Fibroblast of villous mesenchyme (primary cell): ENCODE measurements around the gene SRSF12. TPM values are rescaled to one million over a fixed set of nuclear protein-coding genes. Genes with fewer than 3 reads are reported as not detected.
"Not testable (repeated sequence)": the region's sequence is repeated elsewhere in the genome, so short reads cannot be mapped to it uniquely, and the experiment has no call there.

Source experiments
- DNase-seq: peaks from one replicate; pipeline ENCODE4 v3.0.0-alpha.2; 2010; ENCODE audit warnings: low read depth
- H3K4me3 ChIP-seq: 2 replicates; pipeline ENCODE4 v1.5.1; 2011; ENCODE audit warnings: low read depth, mild to moderate bottlenecking, low read length
- CTCF ChIP-seq: IDR thresholded peaks from 2 replicates; pipeline ENCODE4 v1.5.1; 2012; ENCODE audit warnings: low read depth, mild to moderate bottlenecking, low read length; ENCODE audit not compliant: insufficient read depth
- total RNA-seq: library from RNA; depleted of rRNA; stranded (reverse); fragments of >200 nt; gene quantifications from 2 replicates; pipeline ENCODE4 v1.2.3, GENCODE V29; 2012

Gene SRSF12
- total RNA-seq, 1 donor: 0.86 TPM

GRCh38 chr6:89071036-89071435, 46.8 kb downstream of the SRSF12 start:
- H3K4me3 ChIP-seq: no peak overlapping the region
- DNase-seq: no peak
- TF ChIP-seq CTCF: no peak

DNA sequence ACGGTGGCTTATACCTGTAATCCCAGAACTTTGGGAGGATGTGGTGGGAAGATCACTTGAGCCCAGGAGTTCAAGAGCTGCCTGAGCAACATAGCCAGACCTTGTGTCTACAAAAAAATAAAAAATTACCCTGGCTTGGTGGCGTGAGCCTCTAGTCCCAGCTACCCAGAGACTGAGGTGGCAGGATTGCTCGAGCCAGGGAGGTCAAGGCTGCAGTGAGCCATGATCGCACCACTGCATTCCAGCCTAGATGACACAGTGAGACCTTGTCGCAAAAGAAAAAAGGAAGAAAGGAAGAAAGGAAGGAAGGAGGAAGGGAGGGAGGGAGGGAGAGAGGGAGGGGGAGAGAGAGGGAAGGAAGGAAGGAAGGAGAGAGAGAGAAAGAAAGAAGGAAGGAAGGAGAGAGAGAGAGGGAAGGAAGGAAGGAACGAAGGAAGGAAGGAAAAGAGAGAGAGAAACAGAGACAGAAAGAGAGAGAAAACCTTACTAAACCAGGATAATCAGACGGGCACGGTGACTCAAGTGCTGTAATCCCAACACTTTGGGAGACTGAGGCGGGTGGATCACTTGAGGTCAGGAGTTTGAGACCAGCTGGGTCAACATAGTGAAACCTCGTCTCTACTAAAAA, 48.2 kb downstream of the SRSF12 start:
- no peak for TF ChIP-seq CTCF
- no peak overlapping the region for H3K4me3 ChIP-seq
- no peak for DNase-seq

- no peak for TF ChIP-seq CTCF
- DNase-seq: no peak
- H3K4me3 ChIP-seq: no peak overlapping the region
Measured at GRCh38 chr6:89068695-89069094, 49.2 kb downstream of the SRSF12 start.

- no peak for DNase-seq
- TF ChIP-seq CTCF: no peak
- no peak overlapping the region for H3K4me3 ChIP-seq
Measured at GRCh38 chr6:89067796-89068195, 50.1 kb downstream of the SRSF12 start.

- TF ChIP-seq CTCF: no peak
- no peak overlapping the region for H3K4me3 ChIP-seq
- no peak for DNase-seq
Measured at GRCh38 chr6:89066940-89067646, 50.8 kb downstream of the SRSF12 start.

GRCh38 chr6:89066121-89066520, 51.8 kb downstream of the SRSF12 start:
- not testable (repeated sequence) for H3K4me3 ChIP-seq

DNA sequence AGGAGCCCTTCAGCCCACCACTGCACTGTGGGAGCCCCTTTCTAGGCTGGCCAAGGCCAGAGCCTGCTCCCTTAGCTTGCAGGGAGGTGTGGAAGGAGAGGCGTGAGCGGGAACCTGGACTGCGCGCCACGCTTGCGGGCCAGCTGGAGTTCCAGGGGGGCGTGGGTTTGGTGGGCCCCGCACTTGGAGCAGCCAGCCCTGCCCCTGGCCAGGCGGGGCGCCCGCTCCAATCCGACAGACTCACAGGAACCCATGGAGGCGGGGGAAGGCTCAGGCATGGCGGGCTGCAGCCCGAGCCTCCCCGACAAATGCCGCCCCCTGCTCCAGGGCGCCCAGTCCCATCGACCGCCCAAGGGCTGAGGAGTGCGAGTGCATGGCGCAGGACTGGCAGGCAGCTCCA, 52.9 kb downstream of the SRSF12 start:
- DNase-seq, H3K4me3 ChIP-seq: not testable (repeated sequence)

More at GRCh38 chr6:89066121-89066520, 51.8 kb downstream of the SRSF12 start:
- not testable (repeated sequence) for DNase-seq

DNA sequence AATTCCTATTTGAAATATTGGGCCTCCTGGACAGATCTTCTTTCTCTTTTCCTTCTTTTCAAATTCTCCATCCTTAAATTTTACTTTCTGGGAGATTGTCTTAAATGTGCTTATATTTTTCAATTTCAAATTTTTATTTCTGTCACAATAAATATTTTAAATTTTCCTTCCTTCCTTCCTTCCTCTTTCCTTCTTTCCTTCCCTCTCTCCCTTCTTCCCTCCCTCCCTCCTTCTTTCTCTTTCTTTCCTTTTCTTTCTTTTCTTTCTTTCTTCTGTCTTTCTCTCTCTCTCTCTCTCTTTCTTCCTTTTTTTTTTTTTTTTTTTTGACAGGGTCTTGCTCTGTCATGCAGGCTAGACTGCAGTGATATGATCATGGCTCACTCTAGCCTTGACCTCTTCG, 54.0 kb downstream of the SRSF12 start:
- no peak overlapping the region for H3K4me3 ChIP-seq
- DNase-seq: no peak
- TF ChIP-seq CTCF: no peak
